ENCODE results near the gene DPYSL5. TPM values are rescaled to one million over a fixed set of nuclear protein-coding genes. Genes with fewer than 3 reads are reported as not detected.

DPYSL5 gene
- polyA plus RNA-seq, 1 donor from 2014 or later: 111 TPM

- Histone ChIP-seq H4K20me1 (ENCODE audit: insufficient read depth) (no peaks in the 10 kb centered on the region), H3F3A (ENCODE audit: insufficient read depth, low read length, poor library complexity, severe bottlenecking) (no peaks in the 10 kb centered on the region), H3K9ac (ENCODE audit: low read length) (no peak overlapping the region), H3K9me3 (ENCODE audit: low read length) (no peaks in the 10 kb centered on the region), H3K79me2 (replicated peaks; ENCODE audit: insufficient read depth, low read length) (no peaks in the 10 kb centered on the region), H3K9me2 (ENCODE audit: insufficient read depth, low read length) (no peaks in the 10 kb centered on the region), H3K4me3 (ENCODE audit: low read length) (no peak overlapping the region), H3K27ac (ENCODE audit: low read length) (no peak overlapping the region), H3K36me3 (ENCODE audit: insufficient read depth, low read length) (no peaks in the 10 kb centered on the region), H3K27me3 (ENCODE audit: insufficient read depth, low read depth, low read length) (no peaks in the 10 kb centered on the region), H2AFZ (ENCODE audit: low read depth, low read length) (no peak overlapping the region), H3K4me2 (ENCODE audit: low read length) (no peak overlapping the region)
- TF ChIP-seq SMC3 (conservative IDR thresholded peaks at IDR 0.05; ENCODE audit: poor library complexity): no peak
Observed at GRCh38 chr2:26948800-26949199, 100.9 kb downstream of the DPYSL5 start.

- Histone ChIP-seq H3F3A (ENCODE audit: insufficient read depth, low read length, poor library complexity, severe bottlenecking) (no peaks in the 10 kb centered on the region), H4K20me1 (ENCODE audit: insufficient read depth) (no peaks in the 10 kb centered on the region), H3K9me2 (ENCODE audit: insufficient read depth, low read length) (no peaks in the 10 kb centered on the region), H3K9me3 (ENCODE audit: low read length) (no peaks in the 10 kb centered on the region), H3K4me3 (ENCODE audit: low read length) (no peak overlapping the region), H3K27ac (ENCODE audit: low read length) (no peak overlapping the region), H3K4me2 (ENCODE audit: low read length) (no peak overlapping the region), H2AFZ (ENCODE audit: low read depth, low read length) (no peak overlapping the region), H3K79me2 (replicated peaks; ENCODE audit: insufficient read depth, low read length) (no peaks in the 10 kb centered on the region), H3K36me3 (ENCODE audit: insufficient read depth, low read length) (no peaks in the 10 kb centered on the region), H3K9ac (ENCODE audit: low read length) (no peak overlapping the region), H3K27me3 (ENCODE audit: insufficient read depth, low read depth, low read length) (no peaks in the 10 kb centered on the region)
- TF ChIP-seq RAD21 (conservative IDR thresholded peaks at IDR 0.05): no peak
- no peak for TF ChIP-seq CTCF (IDR thresholded peaks at IDR 0.05; ENCODE audit: poor library complexity, severe bottlenecking)
- no peak for TF ChIP-seq TAF1 (IDR thresholded peaks at IDR 0.05; ENCODE audit: low read depth)
- TF ChIP-seq EP300 (conservative IDR thresholded peaks at IDR 0.05; ENCODE audit: poor library complexity, severe bottlenecking): no peak
- TF ChIP-seq, protein P1, sequence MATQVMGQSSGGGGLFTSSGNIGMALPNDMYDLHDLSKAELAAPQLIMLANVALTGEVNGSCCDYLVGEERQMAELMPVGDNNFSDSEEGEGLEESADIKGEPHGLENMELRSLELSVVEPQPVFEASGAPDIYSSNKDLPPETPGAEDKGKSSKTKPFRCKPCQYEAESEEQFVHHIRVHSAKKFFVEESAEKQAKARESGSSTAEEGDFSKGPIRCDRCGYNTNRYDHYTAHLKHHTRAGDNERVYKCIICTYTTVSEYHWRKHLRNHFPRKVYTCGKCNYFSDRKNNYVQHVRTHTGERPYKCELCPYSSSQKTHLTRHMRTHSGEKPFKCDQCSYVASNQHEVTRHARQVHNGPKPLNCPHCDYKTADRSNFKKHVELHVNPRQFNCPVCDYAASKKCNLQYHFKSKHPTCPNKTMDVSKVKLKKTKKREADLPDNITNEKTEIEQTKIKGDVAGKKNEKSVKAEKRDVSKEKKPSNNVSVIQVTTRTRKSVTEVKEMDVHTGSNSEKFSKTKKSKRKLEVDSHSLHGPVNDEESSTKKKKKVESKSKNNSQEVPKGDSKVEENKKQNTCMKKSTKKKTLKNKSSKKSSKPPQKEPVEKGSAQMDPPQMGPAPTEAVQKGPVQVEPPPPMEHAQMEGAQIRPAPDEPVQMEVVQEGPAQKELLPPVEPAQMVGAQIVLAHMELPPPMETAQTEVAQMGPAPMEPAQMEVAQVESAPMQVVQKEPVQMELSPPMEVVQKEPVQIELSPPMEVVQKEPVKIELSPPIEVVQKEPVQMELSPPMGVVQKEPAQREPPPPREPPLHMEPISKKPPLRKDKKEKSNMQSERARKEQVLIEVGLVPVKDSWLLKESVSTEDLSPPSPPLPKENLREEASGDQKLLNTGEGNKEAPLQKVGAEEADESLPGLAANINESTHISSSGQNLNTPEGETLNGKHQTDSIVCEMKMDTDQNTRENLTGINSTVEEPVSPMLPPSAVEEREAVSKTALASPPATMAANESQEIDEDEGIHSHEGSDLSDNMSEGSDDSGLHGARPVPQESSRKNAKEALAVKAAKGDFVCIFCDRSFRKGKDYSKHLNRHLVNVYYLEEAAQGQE (IDR thresholded peaks at IDR 0.05; ENCODE audit: borderline replicate concordance): no peak
- TF ChIP-seq SMC3 (conservative IDR thresholded peaks at IDR 0.05; ENCODE audit: poor library complexity): no peak
- no peak for TF ChIP-seq MXI1 (conservative IDR thresholded peaks at IDR 0.05; ENCODE audit: poor library complexity, severe bottlenecking)
- no peak for TF ChIP-seq POLR2AphosphoS5 (IDR thresholded peaks at IDR 0.05)
- no peak for TF ChIP-seq EZH2 (IDR thresholded peaks at IDR 0.05; ENCODE audit: borderline replicate concordance, insufficient read depth, low read length, poor library complexity, severe bottlenecking)
Observed at GRCh38 chr2:26950246-26950645, 102.3 kb downstream of the DPYSL5 start.

DNA sequence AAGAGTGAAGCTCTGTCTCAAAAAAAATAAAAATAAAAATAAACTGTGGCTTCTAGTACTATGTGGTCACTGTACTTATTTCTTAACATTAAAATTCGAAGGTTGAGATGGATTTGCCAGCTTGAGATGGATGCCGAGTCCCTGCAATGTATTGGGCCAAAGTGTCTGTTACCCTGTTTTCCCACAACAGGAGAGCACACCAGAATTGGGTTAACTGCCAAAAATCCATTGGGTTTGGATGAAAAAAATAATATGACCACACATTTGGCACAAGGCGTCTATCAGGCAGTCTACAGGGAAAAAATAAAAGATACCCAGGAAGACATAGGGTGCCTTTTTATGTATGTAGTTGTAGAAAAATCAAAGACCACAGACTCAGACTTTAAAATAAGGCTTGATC, 103.3 kb downstream of the DPYSL5 start:
- no peaks in the 10 kb centered on the region for H3K36me3 ChIP-seq (ENCODE audit: insufficient read depth, low read length)

More for the DNA sequence above, 103.3 kb downstream of the DPYSL5 start:
- TF ChIP-seq EZH2 (IDR thresholded peaks at IDR 0.05; ENCODE audit: borderline replicate concordance, insufficient read depth, low read length, poor library complexity, severe bottlenecking) (no peak), EP300 (conservative IDR thresholded peaks at IDR 0.05; ENCODE audit: poor library complexity, severe bottlenecking) (no peak), RAD21 (conservative IDR thresholded peaks at IDR 0.05) (no peak), SMC3 (conservative IDR thresholded peaks at IDR 0.05; ENCODE audit: poor library complexity) (no peak), TAF1 (IDR thresholded peaks at IDR 0.05; ENCODE audit: low read depth) (no peak), POLR2AphosphoS5 (IDR thresholded peaks at IDR 0.05) (no peak), CTCF (IDR thresholded peaks at IDR 0.05; ENCODE audit: poor library complexity, severe bottlenecking) (no peak), MXI1 (conservative IDR thresholded peaks at IDR 0.05; ENCODE audit: poor library complexity, severe bottlenecking) (no peak)
- TF ChIP-seq, protein P1 (IDR thresholded peaks at IDR 0.05; ENCODE audit: borderline replicate concordance): no peak
- Histone ChIP-seq H2AFZ (ENCODE audit: low read depth, low read length) (no peak overlapping the region), H3K9ac (ENCODE audit: low read length) (no peak overlapping the region), H3K27ac (ENCODE audit: low read length) (no peak overlapping the region), H3F3A (ENCODE audit: insufficient read depth, low read length, poor library complexity, severe bottlenecking) (no peaks in the 10 kb centered on the region), H3K9me2 (ENCODE audit: insufficient read depth, low read length) (no peaks in the 10 kb centered on the region), H4K20me1 (ENCODE audit: insufficient read depth) (no peaks in the 10 kb centered on the region), H3K9me3 (ENCODE audit: low read length) (no peaks in the 10 kb centered on the region), H3K4me3 (ENCODE audit: low read length) (no peak overlapping the region), H3K79me2 (replicated peaks; ENCODE audit: insufficient read depth, low read length) (no peaks in the 10 kb centered on the region), H3K4me2 (ENCODE audit: low read length) (no peak overlapping the region), H3K27me3 (ENCODE audit: insufficient read depth, low read depth, low read length) (no peaks in the 10 kb centered on the region)

Measured in neural cell (in vitro differentiated cells).